Progenitor cell of endocrine pancreas (in vitro differentiated cells): Measurements from ENCODE around the gene RHOD. TPM values are rescaled to one million over a fixed set of nuclear protein-coding genes. Genes with fewer than 3 reads are reported as not detected.

Experiments
- DNase-seq: peaks from one replicate; pipeline ENCODE4 v3.0.0; 2021; ENCODE audit warnings: low spot score; ENCODE audit not compliant: unreplicated experiment
- H3K27ac Mint-ChIP-seq: 2 replicates; pipeline ENCODE4 v1.8.0; 2021; ENCODE audit warnings: mild to moderate bottlenecking, moderate library complexity, mixed read lengths
- H3K27me3 Mint-ChIP-seq: 2 replicates; pipeline ENCODE4 v1.8.0; 2021; ENCODE audit warnings: mixed read lengths
- H3K36me3 Mint-ChIP-seq: 2 replicates; pipeline ENCODE4 v1.8.0; 2022; ENCODE audit warnings: mixed read lengths; ENCODE audit not compliant: insufficient read depth
- H3K4me1 Mint-ChIP-seq: 2 replicates; pipeline ENCODE4 v1.8.0; 2021; ENCODE audit warnings: low read depth, mixed read lengths
- H3K4me3 Mint-ChIP-seq: 2 replicates; pipeline ENCODE4 v1.8.0; 2021; ENCODE audit warnings: low read depth, mild to moderate bottlenecking, moderate library complexity, mixed read lengths
- H3K9me3 Mint-ChIP-seq: 2 replicates; pipeline ENCODE4 v1.8.0; 2021; ENCODE audit warnings: low read depth, mixed read lengths
- total RNA-seq: library from RNA; stranded (reverse); gene quantifications from 2 replicates; pipeline ENCODE4 v1.2.1, GENCODE V29; 2021
- TF ChIP-seq, protein P1 (sequence below): fragments of 200-600 bp; sonication (generic); IDR thresholded peaks from one replicate; pipeline ENCODE4 v1.5.0; 2021; ENCODE audit warnings: antibody characterized with exemption, mild to moderate bottlenecking; ENCODE audit not compliant: unreplicated experiment

The RHOD gene
- total RNA-seq, 1 donor from 2014 or later = 16.4 TPM

DNA sequence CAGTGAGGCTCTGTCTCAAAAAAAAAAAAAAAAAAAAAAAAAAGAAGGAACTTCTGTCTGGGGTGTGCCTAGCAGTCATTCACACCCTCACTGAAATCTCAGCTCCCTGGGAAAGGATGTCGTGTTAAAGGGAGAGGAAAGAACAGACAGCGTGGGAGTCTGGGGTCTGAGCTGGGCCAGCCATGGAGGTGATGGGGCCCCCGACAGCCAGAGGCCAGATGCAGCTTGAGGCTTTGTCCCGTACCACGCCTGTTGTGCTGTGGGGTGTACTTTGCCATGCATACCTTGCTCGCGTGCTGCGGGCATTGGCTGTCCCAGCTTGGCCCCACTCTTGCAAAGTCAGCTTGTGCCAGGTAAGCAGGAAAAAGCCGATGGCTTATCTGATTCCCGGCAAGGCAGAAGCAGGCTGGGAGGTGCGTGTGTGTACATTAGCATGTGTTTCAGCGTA, 29.1 kb upstream of the RHOD start:
- no peak for DNase-seq
- peaks cover 48% of the 10 kb centered on the region for H3K27me3 Mint-ChIP-seq
- H3K27ac Mint-ChIP-seq = no peak overlapping the region
- H3K4me1 Mint-ChIP-seq = peaks cover 5% of the 10 kb centered on the region
- no peak overlapping the region for H3K4me3 Mint-ChIP-seq
- TF ChIP-seq, protein P1, sequence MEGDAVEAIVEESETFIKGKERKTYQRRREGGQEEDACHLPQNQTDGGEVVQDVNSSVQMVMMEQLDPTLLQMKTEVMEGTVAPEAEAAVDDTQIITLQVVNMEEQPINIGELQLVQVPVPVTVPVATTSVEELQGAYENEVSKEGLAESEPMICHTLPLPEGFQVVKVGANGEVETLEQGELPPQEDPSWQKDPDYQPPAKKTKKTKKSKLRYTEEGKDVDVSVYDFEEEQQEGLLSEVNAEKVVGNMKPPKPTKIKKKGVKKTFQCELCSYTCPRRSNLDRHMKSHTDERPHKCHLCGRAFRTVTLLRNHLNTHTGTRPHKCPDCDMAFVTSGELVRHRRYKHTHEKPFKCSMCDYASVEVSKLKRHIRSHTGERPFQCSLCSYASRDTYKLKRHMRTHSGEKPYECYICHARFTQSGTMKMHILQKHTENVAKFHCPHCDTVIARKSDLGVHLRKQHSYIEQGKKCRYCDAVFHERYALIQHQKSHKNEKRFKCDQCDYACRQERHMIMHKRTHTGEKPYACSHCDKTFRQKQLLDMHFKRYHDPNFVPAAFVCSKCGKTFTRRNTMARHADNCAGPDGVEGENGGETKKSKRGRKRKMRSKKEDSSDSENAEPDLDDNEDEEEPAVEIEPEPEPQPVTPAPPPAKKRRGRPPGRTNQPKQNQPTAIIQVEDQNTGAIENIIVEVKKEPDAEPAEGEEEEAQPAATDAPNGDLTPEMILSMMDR = no peak
- H3K9me3 Mint-ChIP-seq = no peaks in the 10 kb centered on the region
- no peaks in the 10 kb centered on the region for H3K36me3 Mint-ChIP-seq

DNA sequence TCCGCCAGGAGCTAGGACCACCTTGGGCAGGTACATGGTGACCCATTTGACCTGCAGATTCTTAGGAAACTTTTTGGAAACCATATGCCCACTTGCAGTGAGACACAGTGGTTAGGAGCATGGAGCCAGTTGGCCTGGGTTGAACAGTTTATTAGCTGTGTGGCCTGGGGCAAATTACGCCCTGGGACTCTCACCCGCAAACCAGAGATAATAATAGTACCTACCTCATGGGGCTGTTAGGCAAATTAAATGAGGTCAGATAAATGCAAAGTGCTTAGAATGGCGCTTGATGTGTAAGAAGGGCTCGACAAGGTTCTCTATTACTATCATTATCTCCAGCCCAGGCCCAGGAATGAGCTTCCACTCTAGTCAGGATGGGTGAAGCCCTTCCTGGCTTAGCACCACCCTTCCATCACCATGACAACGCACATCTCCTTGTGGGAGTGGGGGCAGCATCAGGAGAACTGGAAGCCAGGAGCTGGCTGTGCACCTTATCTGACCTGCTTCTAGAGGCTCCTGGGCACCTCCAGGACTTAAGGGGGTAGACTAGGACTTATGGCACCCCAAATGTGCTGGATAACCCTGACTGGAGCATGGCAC, 28.6 kb upstream of the RHOD start:
- DNase-seq = no peak
- no peak overlapping the region for H3K4me3 Mint-ChIP-seq
- peaks cover 5% of the 10 kb centered on the region for H3K4me1 Mint-ChIP-seq
- TF ChIP-seq, protein P1 = no peak
- H3K9me3 Mint-ChIP-seq = no peaks in the 10 kb centered on the region
- H3K27me3 Mint-ChIP-seq = peaks cover 45% of the 10 kb centered on the region
- H3K36me3 Mint-ChIP-seq = no peaks in the 10 kb centered on the region
- H3K27ac Mint-ChIP-seq = no peak overlapping the region

DNA sequence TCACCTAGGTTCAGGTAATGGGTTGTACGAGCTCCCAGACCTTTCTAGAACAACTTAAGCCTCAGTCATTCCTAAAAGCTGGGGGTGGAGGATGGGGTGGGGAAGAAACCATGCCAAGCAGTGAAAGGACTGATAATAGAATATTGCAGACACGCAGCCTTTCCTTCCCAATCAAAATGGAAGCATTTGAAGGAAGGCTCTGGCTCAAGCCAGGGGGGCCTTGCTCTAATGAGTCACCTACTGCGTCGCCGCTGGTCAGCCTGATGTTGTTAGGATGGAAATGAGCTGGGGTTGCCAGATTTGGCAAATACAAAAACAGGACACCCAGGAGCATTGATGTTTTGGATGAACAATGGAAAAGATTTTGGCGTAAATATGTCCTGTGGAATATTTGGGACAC, 27.5 kb upstream of the RHOD start:
- Mint-ChIP-seq H3K27ac (no peak overlapping the region), H3K27me3 (peaks cover 38% of the 10 kb centered on the region), H3K4me1 (peaks cover 5% of the 10 kb centered on the region), H3K36me3 (no peaks in the 10 kb centered on the region), H3K4me3 (no peak overlapping the region), H3K9me3 (no peaks in the 10 kb centered on the region)
- TF ChIP-seq, protein P1 = no peak
- DNase-seq = no peak

DNA sequence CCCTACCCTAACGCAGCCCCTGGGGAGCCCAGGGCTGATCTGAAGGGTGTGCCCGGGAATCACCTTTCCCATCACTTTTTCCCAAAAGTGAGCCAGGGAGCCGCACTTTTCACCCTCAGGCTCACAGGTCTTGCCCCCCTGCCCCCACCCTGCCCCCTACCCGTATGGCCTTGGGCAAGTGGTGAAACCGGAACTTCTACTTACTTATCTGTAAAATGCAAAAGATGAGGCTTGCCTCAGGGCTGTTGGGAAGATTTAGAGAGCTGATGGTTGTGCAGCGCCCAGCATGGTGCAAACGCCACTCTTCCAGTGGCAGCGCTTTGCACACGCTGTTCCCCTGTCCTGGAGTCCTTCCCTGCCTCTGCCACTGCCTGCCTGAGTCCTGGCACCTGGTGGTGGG, 25.7 kb upstream of the RHOD start:
- DNase-seq = no peak
- TF ChIP-seq, protein P1 = no peak
- Mint-ChIP-seq H3K9me3 (no peaks in the 10 kb centered on the region), H3K36me3 (no peaks in the 10 kb centered on the region), H3K4me3 (no peak overlapping the region), H3K27me3 (peaks cover 22% of the 10 kb centered on the region), H3K4me1 (peaks cover 5% of the 10 kb centered on the region), H3K27ac (no peak overlapping the region)

DNA sequence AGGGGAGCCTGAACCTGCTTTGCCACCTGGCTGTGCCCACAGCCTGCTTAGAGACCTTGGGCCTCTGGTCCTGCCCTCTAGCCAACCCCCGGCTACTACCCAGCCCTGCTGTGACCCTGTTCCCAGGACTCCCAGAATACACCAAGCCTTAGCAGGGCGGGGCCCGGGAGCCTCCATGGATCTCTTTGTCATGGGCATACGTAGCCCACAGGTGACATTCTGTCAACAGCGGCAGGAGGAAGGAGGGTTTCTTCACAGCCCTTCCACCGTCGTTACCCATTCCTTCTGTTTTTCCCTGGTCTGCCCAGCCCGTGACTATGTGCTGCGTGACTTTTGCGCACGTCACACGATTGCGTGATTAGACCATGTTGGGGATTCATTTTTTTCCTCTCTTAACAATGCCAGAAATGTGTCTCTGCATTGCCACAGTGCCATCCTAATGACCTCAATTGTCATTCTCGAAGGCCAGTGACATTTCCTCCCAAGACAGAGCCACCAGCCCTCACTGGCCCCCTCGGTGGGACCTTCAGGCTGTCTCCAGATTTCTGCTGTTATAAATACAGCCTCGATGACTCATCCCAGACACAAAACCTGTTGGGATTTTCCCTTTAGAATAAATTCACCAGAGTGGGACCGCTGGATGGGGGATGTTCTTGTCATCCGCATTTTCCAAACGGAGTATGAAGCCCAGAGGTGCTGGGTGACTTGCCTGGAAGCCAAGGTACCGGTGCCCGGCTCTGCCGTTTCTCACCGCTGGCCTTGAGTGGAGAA, 24.7 kb upstream of the RHOD start:
- Mint-ChIP-seq H3K36me3 (no peaks in the 10 kb centered on the region), H3K4me1 (peaks cover 5% of the 10 kb centered on the region), H3K27me3 (peaks cover 13% of the 10 kb centered on the region), H3K9me3 (no peaks in the 10 kb centered on the region), H3K4me3 (no peak overlapping the region), H3K27ac (no peak overlapping the region)
- no peak for DNase-seq
- TF ChIP-seq, protein P1 = no peak
